C4-2B (cell line): ENCODE measurements around the gene SYTL3.

ENCODE experiments used
- H3K27ac ChIP-seq: fragments of 450-650 bp; 2 replicates; pipeline ENCODE4 v1.5.1; 2017
- ZFX ChIP-seq: fragments of 450-650 bp; IDR thresholded peaks from 2 replicates; pipeline ENCODE4 v1.6.1; 2017
- TF ChIP-seq, protein P1 (sequence below): fragments of 450-650 bp; conservative IDR thresholded peaks from 2 replicates; pipeline ENCODE4 v1.5.1; 2017; ENCODE audit warnings: mild to moderate bottlenecking

The SYTL3 gene

DNA sequence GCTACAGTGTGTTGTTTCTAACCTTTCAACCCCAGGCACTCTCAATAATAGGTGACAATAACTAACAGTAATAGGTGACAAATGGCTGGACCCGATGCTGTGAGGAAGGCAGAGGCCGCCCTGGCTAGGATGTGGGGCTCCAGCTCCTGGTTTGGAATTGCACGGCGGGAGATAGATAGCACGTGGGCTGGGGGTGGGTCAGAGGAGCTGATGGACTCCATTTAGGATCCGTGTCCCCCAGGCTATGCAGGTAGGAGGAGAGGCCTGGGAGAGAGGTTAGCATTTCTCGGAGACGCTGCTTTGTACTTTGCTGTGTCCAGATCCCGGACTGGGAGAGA, 107.9 kb downstream of the SYTL3 start:
- no peak for TF ChIP-seq ZFX
- TF ChIP-seq, protein P1, sequence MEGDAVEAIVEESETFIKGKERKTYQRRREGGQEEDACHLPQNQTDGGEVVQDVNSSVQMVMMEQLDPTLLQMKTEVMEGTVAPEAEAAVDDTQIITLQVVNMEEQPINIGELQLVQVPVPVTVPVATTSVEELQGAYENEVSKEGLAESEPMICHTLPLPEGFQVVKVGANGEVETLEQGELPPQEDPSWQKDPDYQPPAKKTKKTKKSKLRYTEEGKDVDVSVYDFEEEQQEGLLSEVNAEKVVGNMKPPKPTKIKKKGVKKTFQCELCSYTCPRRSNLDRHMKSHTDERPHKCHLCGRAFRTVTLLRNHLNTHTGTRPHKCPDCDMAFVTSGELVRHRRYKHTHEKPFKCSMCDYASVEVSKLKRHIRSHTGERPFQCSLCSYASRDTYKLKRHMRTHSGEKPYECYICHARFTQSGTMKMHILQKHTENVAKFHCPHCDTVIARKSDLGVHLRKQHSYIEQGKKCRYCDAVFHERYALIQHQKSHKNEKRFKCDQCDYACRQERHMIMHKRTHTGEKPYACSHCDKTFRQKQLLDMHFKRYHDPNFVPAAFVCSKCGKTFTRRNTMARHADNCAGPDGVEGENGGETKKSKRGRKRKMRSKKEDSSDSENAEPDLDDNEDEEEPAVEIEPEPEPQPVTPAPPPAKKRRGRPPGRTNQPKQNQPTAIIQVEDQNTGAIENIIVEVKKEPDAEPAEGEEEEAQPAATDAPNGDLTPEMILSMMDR, result no peak
- no peak overlapping the region for H3K27ac ChIP-seq

DNA sequence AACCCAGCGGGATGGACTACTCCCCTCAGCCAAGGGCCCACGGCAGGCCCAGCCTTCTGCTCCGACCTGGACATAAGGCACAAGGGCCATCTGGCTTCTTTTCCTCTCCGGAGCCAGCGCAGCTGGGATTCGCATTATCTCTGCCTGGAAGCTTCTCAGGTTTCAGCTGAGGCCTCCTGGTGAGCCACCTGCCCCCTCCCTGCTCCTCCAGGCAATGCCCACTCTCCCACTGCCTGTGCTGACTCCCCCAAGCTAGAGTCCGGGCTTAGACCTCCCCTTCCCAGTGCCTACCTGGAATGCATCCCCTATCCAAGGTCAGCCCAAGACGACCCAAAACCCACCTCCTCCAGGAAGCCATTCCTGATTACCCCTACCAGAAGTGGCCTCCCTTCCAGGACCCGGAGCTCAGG, 108.6 kb downstream of the SYTL3 start:
- TF ChIP-seq, protein P1, result no peak
- TF ChIP-seq ZFX, result no peak

DNA sequence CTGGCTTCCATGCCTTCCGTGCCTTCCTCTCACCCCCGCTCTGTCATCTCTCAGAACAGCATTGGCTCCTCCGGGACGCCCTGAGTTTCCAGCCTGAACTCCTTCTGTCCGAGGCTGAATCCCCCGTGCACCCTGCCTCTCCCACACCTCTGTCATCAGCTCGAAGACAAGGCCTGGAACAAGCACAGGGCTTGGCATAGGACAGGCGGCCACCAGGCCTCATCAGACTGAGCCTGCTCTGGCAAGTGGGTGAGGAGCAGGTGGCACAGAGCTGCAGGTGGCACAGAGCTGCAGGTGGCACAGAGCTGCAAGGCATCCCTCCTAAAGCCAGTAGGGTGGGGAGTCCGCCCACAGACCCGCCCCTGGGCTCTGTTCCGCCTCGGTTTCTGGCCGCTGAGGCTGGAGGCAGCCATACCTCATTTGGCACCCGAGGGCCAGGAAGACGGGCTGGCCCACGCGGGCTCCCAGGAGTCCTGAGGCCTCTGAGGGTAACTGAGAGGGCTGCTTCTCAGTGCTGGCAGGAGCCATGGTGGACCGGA, 109.2 kb downstream of the SYTL3 start:
- TF ChIP-seq, protein P1, result no peak
- TF ChIP-seq ZFX, result no peak
- no peak overlapping the region for H3K27ac ChIP-seq

More for the DNA sequence above, 108.6 kb downstream of the SYTL3 start:
- no peak overlapping the region for H3K27ac ChIP-seq

DNA sequence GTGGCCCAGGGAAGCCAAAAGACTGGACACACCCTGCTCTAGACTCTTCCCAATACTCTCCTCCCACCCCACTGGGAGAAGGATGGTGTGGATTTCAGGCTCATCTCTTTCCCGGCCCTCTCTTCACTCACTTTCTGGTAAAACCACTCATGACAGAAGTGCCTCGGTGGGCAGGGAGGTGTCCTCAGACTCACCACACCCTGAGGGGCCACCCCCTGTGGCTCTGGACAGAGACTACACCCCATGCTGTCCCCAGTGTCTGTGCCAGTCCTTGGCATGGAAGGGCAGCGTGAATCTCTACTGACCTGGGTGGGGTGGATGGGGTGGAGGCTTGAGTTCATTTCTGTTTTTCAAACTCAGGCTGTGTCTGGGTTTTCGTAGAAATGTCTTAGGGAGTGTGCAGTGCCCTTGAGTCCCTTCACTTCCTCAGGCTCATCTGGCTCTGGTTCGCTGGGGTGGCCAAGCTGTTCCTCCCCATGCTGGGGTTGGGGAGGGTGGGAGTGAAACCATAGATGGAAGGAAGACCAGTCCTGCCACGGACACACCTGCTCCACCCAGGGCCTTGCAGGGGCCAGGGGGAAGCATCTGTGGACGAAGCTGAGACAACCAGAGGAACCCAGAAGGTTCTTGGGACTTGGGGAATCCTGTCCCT, 110.2 kb downstream of the SYTL3 start:
- no peak overlapping the region for H3K27ac ChIP-seq
- TF ChIP-seq ZFX, result no peak
- TF ChIP-seq, protein P1, result no peak

DNA sequence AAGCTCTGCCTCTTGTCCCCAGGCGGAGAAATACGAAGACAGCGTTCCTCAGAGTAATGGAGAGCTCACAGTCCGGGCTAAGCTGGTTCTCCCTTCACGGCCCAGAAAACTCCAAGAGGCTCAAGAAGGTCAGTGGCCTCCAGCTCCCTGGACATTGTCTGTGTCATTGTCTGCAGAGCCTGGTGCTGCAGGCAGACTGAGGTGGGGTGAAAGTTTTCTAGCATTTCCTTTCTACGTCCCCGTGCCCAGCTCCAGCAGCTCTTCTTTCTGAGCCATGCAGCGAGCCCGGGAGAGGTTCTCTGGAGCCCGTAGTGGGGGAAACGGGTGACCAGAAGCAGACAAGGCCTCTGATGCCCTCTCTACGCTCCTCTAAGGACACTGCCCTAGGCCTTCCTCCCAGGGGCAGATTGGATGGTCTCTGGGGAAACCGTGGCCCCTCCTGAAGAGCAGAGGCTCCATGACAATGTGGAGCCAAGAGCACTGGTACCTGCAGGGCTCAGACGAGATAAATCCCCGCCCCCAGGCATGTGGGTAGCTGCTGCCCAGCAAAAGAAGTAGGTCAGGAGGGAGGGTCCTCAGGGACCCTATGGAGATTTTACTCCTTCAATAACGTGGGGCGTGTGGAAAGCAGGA, 110.9 kb downstream of the SYTL3 start:
- TF ChIP-seq, protein P1, result no peak
- TF ChIP-seq ZFX, result no peak

DNA sequence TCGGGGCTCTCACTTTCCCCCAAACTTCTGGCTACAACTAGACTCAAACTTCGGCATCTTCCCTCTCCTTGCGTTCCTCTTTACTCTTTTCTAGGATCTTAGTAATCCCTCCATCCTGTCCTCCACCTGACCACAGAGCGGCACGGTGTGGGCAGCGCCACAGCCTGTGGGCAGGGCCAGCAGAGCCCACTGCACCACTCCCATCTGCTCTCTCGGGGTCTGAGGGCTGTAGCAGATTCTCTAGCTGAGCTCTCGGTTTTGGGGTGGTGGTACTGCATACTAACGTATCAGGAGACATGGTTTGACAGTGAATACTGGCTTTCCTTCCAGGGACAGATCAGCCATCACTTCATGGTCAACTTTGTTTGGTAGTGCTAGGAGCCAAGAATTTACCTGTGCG, 111.9 kb downstream of the SYTL3 start:
- TF ChIP-seq, protein P1, result no peak
- TF ChIP-seq ZFX, result no peak
- no peak overlapping the region for H3K27ac ChIP-seq

More for the DNA sequence above, 110.9 kb downstream of the SYTL3 start:
- no peak overlapping the region for H3K27ac ChIP-seq

DNA sequence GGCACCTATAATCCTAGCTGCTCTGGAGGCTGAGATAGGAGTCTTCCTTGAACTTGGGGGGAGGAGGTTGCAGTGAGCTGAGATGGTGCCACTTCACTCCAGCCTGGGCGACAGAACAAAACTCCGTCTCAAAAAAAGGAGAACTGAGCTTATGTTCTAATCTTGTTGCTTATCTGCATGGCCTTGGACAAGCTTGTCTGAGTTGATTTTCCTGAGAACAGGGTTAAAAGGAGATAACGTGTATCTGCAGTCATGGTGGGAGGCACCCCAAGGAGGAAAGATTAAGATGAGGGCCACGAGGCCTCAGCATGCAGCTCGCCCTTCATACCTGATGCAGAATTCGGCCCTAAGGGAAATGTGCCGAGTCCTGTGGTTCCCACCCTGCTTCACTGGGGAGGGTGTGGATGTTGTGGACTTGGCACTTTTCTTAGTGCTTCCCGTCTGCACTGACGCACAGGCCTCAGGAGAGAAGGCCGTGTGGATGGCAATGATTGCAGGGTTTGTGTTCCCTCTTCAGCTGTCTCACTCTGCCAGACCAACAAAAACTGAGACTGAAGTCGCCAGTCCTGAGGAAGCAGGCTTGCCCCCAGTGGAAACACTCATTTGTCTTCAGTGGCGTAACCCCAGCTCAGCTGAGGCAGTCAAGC, 113.1 kb downstream of the SYTL3 start:
- H3K27ac ChIP-seq, result no peak overlapping the region
- TF ChIP-seq ZFX, result no peak
- TF ChIP-seq, protein P1, result no peak
